Activated naive CD4-positive, alpha-beta T cell (primary cell): ENCODE data around the gene EEF2K.

Source experiments
- DNase-seq, 4 experiments: peaks; one replicate each; lab custom pipeline; 2025; lab: John Stamatoyannopoulos, UW

The EEF2K gene

GRCh38 chr16:22316411-22316811, 110.3 kb downstream of the EEF2K start:
- no peak for DNase-seq

DNA sequence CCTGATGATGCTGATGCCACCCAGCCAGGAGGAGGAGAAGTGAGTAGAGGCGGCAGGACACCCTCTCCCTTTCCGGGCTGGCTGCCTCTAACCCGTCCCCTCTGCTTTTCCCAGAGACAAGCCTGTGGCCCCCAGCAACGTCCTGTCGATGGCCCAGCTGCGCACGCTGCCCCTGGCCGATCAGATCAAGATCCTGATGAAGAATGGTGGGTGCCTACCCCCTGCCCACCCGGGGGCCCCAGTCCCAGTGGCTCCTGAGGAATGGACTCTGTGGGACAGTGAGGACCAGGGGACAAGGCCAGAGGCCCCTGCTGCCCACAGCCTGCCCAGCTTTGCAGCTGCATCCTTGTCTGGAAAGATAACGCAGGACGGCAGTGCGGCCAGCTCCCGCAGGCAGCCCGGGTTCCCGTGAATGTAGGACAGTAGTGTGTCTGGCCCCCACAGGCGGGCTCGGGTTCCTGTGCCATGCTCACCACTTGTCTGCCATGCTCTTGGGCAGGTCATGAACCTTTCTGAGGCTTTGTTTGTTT, 111.0 kb downstream of the EEF2K start:
- no peak for DNase-seq

DNA sequence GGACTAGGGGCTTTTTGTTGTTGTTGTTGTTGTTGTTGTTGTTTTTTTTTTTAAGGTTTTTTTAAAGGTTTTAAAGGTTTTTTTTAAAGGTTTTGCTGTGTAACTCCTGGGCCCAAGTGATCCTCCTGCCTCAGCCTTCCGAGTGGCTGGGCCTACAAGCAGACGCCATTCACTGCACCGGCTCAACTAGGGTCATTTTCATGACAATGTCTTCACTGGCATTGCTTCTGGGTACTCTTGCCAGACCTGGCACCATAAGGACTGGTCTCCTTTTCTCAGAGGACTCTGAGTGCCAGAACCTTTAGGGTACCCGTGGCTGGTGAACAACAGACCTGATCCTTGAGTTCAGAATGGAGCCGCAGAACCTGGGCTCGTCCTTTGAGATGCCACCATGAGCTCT, 111.5 kb downstream of the EEF2K start:
- DNase-seq, result no peak

DNA sequence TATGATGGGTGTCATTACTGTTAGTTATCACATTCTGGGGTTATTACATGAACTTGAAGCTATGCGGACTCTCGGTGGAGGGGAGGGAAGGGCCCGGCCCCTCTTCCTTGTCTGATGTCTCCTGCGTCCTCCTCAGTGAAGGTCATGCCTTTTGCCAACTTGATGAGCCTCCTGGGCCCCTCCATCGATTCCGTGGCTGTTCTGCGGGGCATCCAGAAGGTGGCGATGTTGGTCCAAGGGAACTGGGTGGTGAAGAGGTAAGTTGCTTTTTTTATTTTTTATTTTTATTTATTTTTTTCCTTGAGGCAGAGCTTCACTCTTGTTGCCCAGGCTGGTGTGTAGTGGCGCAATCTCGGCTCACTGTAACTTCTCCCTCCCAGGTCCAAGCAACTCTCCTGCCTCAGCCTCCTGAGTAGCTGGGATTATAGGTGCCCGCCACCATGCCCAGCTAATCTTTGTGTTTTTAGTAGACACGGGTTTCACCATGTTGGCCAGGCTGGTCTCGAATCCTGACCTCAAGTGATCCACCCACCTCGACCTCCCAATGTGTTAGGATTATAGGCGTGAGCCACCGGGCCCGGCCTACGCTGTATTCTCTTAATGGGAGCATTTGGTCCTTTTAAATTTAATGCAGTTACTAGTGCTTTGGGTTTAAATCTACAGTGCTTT, 112.7 kb downstream of the EEF2K start:
- peak in 3 of 4 experiments; percentile 23 to 53 (median 26) for DNase-seq

DNA sequence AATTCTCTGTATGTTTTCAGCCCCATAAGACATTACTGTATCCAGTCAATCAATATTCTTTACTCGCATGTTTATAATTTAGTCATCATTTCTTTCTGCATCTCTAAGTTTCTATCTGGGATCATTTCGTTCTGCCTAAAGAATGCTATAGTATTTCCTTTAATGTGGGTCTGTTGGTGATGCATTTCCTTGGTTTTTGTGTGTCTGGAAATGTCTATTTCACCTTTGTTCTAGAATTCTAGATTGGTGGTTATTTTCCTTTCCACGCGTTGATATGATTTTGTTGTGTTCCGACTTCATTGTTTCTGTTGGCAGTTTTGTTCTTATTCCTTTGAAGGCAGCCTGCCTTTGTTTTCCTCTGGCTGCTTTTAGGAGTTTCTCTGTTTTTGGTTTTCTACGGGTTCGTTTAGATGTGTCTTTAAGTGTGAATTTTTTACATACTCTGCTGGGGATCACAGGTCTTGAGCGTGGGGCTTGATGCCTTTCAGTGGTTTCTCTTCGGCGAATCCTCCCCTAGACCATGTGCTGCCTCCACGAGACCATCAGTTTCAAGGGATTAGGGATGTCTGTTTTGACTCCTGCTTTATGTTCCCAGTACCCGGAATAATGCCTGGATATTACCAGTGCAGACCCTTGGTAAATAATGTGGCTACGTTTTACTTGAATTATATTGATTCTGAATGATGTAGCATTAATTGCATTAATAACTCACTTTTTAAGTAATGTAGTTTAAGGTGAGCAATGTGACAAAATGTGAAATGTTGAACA, 114.7 kb downstream of the EEF2K start:
- DNase-seq, result no peak

GRCh38 chr16:22321340-22322001, 115.4 kb downstream of the EEF2K start:
- DNase-seq, result peak in 3 of 4 experiments; percentile 25 to 62 (median 60)

- DNase-seq, result no peak
These were observed 116.0 kb downstream of the EEF2K start for GRCh38 chr16:22322021-22322471.

DNA sequence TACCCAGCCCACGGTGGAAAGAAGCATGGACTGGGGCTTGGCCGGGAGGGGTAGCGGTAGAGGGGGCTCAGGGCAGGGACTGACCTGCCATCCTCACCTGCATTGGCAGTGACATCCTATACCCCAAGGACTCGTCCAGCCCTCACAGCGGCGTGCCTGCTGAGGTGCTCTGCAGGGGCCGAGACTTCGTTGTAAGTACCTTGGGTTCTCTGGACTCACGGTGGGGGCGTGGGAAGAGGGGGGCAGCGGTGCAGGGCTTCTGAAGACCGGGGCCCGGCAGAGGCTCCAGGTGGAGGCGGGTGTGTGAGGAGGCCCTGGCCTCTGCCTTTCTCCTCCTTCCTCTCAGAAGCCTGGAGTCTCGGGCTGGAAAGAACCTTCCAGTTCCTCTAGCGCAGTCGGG, 116.7 kb downstream of the EEF2K start:
- no peak for DNase-seq

DNA sequence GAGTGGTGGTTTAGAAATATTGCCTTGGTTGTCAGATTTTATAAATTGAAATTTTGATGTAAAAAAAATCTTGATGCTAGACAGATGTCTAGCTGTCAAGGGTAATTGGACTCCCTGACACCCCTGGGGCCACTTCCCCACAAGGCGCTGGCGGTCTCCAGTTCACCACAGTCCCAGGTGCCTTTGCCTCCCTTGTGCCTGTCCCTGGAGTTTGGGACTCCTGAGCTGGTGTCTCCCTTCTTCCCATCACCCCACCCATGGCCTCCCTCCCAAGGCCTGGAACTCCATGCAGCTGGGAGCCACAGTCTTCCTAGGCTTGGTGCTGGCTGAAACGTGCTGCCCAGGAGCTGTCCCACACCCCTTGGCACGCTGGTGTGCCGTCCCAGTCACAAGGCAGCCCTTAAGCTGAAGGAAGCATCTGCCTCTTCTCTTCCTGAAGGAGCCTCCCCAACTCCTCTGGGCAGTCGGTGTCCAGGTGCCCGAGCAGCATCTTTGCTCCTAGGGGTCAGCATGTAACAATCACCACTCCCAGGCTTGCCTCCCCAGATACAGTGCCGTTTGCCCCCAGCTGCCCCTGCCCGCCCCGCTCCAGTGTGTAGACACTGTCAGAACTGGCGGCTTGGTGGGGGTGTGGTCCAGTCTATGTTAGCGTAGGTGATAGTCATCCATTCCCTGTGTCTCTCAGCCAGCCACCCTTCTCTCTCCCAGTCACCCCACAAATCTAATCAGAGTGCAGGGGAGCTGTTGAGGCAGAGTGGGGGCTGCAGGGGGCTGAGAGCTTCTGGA, 117.3 kb downstream of the EEF2K start:
- no peak for DNase-seq

GRCh38 chr16:22323959-22324786, 118.1 kb downstream of the EEF2K start:
- DNase-seq, result no peak

DNA sequence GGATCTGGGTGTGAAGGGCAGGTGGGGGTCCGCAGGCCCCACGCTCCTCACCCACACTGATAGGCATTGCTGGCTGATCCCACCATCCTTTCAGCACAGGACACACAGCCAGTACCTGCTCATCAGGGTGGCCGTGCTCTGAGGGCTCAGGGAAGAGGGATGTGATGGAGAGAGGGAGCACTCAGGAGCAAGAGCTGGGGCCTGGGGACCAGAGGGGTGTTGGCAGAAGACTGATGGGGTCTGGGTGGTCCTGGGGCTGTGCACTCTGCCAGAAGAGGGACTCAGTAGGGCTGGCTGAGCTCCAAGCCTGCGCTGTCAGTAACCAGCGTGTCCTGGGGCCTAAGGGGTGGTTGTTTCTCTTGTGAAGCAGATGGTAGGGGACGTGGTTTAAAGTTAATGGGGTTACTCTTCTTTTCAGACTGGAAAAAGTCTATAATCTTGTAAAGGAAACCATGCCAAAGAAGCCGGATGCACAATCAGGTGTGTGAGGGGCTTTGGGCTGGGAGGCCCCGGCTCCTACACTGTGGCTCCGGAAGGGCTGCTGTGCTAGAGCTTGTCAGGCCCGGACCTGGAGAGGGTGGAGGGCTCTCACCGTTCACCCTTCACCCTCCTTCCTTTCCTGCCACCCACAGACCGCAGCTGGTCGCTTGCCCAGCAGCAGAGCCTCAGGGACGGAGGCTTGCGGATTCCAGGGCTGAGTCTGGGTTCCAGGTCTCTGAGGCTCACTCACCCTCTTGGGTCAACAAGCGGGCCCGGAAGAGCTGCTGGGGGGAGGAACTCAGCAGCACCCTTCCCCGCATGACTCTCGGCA, 118.9 kb downstream of the EEF2K start:
- DNase-seq, result no peak

GRCh38 chr16:22325598-22326368, 119.7 kb downstream of the EEF2K start:
- DNase-seq, result no peak

- no peak for DNase-seq
These were observed 120.2 kb downstream of the EEF2K start for GRCh38 chr16:22326369-22326652.

DNA sequence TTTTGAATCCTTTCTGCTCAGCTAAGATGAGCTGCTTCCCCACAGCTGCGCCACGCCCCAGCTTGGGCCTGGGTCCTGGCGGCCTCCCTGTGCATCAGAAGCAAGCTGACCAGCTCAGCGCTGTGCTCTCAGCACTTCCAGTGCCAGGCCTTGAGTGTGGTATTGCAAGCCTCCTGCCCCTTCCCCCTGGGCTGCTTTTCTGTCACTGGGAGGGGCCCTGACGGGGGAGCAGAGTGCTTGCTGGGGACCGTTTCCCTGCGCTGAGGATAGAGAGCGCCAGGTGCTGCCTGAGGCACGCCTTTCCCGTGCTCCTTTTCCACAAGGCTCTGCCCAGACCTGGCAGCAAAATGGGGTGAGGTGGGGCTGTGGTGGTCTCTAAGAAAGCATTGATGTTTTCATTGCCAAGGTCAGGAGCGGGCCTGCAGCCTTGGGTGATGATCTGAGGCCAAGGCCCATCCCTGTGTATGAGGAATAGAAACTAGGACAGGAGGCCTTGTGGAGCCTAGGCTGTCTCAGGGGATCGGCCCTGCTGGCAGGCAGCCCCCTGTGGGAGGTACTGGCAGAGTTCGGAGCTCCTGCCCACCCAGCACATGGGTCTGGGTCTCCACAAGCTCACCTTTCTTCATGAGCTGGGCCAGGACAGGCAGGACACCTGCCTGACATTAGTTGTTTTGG, 120.8 kb downstream of the EEF2K start:
- no peak for DNase-seq

DNA sequence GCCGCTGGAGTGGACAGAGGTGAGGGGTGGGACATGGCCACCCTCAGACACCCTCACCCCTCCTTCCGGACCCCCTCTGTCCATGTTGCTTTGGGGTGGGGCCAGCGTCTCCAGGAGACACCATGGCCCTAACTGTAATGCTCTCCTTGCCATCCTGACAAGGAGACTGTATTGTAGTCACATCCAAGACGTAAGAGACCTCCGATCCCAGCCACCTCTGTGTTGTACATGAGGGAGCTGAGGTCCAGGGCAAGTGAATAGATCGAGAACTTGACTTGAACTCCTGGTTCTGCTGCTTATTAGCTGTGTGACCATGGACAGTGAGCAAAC, 121.3 kb downstream of the EEF2K start:
- DNase-seq, result no peak

DNA sequence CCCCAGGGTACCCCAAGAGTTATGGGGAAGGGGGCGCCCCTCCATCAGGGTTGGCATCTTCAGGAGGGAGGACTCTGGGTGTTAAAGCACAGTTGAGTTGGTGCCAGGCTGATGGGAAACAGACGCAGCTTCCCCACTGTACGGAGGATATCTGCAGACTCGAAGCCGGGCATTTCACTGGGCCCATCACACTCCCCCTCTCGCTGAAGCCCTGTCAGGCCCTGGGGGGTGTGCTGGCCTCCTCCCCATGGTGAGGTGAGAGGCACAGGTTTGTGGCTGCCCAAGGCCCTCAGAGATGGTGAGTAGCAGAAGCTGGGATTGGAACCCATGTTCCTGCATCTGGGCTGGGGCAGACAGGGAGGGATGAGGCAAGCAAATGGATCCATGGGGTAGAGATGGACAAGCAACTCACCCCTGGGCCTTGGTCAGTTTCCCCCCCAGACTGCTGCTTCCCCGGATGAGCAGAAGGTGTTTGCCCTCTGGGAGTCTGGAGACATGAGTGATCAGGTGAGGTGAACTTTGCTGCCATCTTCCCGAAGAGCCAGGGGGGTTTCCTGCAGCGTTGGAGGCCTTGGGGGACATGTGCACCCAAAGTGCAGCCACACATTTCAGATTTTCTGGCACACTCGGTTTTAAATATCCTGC, 122.1 kb downstream of the EEF2K start:
- DNase-seq, result no peak

- no peak for DNase-seq
These were observed 123.2 kb downstream of the EEF2K start for GRCh38 chr16:22329199-22329695.

DNA sequence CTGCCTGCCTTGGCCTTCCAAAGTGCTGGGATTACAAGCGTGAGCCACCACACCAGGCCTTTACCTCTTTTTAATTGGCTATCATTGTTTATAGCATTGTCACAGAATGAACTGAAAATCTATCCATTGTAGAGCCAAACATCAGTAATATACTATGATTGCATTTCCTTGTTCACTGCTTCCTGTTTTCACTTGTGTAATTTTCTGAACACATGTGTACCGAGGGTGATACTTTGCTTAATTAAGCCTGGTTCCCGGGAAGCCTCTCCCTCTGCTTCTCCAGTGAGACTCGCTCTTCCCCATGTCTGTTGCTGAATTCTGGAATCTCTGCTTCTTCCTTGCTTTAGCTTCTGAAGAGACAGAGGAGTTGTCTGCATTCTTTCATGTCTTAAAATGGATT, 124.2 kb downstream of the EEF2K start:
- no peak for DNase-seq
